Pons (tissue), 1 donor: Measurements from ENCODE around the gene PRDX5.
A peak's percentile ranks its signal among the peaks of the same experiment; 100 is the strongest.

ENCODE experiments used
- DNase-seq: peaks from one replicate; pipeline ENCODE4 v3.0.0-alpha.2; 2016; ENCODE audit warnings: low spot score

Gene PRDX5

GRCh38 chr11:64324692-64325469, 7.0 kb downstream of the PRDX5 start:
- no peak for DNase-seq

- no peak for DNase-seq
Observed at GRCh38 chr11:64327375-64327774, 9.5 kb downstream of the PRDX5 start.

GRCh38 chr11:64327993-64328392, 10.1 kb downstream of the PRDX5 start:
- DNase-seq, result no peak

DNA sequence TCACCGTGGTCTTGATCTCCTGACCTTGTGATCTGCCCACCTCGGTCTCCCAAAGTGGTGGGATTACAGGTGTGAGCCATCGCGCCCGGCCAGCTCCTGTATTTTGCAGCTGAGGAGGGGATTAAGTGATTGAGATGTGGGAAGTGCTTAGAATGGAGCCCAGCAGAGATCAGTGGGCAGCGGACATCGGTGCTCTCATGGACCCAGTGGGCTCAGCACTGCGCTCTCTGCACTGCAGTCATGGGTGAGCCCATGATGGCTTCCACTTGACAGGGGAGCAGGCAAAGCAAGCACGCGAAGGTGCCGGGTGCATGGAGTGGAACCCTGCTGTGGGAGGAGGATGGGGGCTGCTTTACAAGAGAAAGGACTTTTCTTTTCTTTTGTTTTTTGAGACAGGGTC, 13.0 kb downstream of the PRDX5 start:
- no peak for DNase-seq

GRCh38 chr11:64331569-64332371, 13.8 kb downstream of the PRDX5 start:
- no peak for DNase-seq

DNA sequence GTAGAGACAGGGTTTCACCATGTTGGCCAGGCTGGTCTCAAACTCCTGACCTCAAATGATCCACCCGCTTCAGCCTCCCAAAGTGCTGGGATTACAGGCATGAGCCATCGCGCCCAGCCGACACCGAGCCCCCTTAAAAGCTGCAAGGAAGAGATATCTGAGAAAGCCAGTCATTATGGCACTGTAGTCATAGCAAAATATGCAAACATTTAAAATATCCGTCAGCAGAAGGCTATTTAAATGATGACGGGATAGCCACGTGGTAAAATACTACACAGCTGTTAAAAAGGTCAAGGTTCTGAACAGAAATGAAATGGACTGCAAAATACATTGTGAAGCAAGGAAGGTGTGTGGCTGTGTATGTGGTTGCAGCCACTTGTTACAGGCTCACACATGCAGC, 15.6 kb downstream of the PRDX5 start:
- DNase-seq, result no peak

DNA sequence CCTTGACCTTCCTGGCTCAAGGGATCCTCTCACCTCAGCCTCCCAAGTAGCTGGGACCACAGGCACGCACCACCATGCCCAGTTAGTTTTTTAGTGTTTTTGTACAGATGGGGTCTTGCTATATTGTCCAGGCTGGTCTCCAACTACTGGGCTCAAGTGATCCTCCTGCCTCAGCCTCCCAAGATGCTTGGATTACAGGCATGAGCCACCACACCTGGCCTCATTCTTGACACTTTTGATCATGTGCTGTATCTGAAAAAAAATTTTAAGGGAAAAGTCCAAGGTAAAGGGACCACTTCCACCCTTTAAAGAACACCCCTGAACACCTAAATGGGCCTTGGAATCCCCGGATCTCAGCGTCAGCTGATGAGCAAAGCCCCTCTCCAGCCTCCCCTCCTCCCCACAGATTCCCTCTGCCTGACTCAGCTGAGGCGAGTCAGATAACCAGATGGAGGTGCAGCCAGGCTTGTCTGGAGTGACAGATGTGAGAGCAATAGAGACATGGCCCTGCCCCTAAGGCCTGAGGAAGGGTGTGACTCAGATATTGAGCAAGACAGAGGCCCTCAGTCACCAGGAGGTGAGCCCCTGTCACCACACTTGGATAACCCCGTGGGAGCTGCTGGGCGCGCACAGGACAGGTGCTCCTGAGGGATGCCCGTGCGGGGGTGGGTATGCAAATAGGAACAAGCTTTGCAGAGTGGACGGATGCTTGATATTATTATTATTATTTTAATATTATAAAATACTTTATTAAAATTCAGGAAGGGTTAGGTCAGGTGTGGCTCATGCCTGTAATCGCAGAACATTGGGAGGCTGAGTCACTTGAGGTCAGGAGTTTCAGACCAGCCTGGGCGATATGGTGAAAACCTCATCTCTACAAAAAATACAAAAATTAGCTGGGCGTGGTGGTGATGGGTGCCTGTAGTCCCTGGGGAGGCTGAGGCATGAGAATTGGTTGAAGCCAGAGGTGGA, 17.1 kb downstream of the PRDX5 start:
- no peak for DNase-seq

- DNase-seq, result no peak
Observed at GRCh38 chr11:64337538-64338249, 19.8 kb downstream of the PRDX5 start.

GRCh38 chr11:64338716-64339115, 20.8 kb downstream of the PRDX5 start:
- DNase-seq, result no peak

DNA sequence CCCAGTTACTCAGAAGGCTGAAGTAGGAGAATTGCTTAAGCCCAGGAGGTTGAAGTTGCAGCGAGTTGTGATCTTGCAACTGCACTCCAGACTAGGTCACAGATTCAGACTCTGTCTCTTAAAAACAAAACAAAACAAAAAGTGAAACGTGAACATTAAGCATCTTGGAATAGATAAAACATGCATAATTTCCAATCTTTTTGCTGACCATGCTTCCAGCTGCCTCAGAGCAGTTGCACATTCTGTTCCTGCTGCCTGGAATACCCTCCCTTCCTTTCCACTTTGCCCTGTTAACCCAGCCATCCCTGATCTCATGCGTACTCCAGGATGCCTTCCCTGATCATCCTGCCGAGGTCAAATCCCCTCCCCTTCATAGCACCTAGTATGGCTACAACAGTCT, 21.4 kb downstream of the PRDX5 start:
- no peak for DNase-seq

DNA sequence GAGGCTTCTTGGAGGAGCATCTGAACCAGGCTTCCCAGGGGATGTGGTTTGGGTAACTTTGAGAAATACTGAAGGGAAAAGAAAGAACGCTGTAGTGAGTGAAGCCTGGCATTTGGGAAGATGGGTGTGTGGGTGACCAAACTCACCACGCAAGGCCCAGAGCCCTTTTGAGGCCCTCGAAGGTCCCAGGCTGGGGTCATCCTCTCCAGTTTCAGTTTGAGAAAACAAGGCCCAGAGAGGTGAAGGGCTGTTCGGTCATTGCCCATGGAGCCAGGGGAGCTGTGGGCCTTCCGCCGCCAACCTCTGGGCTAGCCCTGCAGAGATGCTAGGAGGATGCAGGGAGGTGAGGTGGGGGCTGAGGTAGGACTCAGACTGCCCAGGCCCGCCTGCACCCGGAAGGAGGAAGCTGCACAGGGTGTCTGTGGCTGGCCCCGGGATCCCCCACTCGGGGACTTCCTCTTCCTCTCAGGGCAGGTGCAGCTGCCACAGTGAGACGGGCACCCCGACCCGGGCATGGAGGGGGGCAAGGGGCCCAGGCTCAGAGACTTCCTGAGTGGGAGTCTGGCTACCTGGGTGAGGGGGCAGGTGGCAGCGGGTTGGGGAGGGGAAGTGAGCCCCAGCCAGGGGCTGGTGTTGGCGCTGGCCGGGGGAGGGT, 22.0 kb downstream of the PRDX5 start, which contains the start of gene CCDC88B:
TSS of gene CCDC88B (plus strand) at position 451 of the 655 bp plus-strand sequence. CDS start at position 514, 63 bp downstream.
- peak; percentile 45 for DNase-seq

GRCh38 chr11:64340671-64341335, 22.9 kb downstream of the PRDX5 start:
- no peak for DNase-seq

- no peak for DNase-seq
Observed at GRCh38 chr11:64341429-64341828, 23.5 kb downstream of the PRDX5 start.

DNA sequence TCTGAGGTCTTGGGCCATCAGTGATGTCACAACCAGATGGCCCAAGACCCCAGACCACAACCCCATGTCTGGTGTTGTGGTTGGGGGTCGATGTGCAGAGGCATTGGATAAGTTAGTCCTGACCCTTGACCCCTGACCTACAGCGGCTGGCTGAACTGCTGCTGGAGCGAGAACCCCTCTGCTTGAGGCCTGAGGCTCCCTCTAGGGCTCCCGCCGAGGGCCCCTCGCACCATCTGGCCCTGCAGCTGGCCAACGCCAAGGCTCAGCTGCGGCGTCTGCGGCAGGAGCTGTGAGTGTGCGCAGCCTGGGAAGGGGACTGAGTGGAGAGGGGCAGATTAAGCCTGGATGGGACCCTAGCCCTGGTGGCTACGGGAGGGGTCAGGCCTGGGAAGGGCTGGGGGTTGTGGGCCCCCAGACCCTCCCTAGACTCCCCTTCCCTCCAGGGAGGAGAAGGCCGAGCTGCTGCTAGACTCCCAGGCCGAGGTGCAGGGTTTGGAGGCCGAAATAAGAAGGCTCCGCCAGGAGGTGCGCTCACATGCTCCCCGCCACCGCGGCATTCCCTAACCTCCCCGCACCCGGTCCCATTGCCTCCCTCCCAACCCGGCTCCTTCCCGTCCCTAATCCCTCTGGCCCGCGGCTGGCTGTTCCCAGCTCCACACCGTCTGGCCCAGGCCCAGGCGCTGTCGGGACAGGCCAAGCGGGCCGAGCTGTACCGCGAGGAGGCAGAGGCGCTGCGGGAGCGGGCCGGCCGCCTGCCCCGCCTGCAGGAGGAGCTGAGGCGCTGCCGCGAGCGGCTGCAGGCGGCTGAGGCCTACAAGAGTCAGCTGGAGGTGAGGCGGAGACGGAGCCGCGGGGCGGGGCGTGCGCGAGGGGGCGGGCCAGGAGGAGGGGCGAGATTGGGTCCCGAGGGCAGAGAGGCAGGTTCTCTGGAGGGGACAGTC, 24.2 kb downstream of the PRDX5 start:
- DNase-seq, result peak; percentile 58

GRCh38 chr11:64342869-64343745, 25.2 kb downstream of the PRDX5 start:
- DNase-seq, result no peak

GRCh38 chr11:64343767-64344559, 26.0 kb downstream of the PRDX5 start:
- no peak for DNase-seq

DNA sequence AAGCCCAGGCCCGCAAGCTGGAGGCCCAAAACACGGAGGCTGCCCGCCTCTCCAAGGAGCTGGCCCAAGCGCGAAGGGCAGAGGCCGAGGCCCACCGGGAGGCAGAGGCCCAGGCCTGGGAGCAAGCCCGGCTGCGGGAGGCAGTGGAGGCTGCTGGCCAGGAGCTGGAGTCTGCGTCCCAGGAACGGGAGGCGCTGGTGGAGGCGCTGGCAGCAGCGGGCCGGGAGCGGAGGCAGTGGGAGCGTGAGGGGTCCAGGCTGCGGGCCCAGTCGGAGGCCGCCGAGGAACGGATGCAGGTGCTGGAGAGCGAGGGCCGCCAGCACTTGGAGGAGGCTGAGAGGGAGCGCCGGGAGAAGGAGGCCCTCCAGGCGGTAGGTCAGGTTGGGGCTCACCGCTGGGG, 26.9 kb downstream of the PRDX5 start:
- no peak for DNase-seq
